Vagina (tissue), 2 donors: Measurements from ENCODE around the gene SDCBP2. TPM values are rescaled to one million over a fixed set of nuclear protein-coding genes. Genes with fewer than 3 reads are reported as not detected.

Source experiments
- DNase-seq, 2 donors: peaks; one replicate each; pipeline ENCODE4 v3.0.0-alpha.2; 2017; ENCODE audit errors: extremely low spot score in 2 of 2
- H3K27ac ChIP-seq: fragments of 200-600 bp; sonication (generic); one replicate; pipeline ENCODE4 v1.5.1; 2019
- H3K27me3 ChIP-seq: fragments of 200-600 bp; sonication (generic); one replicate; pipeline ENCODE4 v1.5.1; 2019
- H3K36me3 ChIP-seq, 2 donors: fragments of 200-600 bp; sonication (generic); one replicate each; pipeline ENCODE4 v1.5.1; 2017 to 2019
- H3K4me1 ChIP-seq: fragments of 200-600 bp; sonication (generic); one replicate; pipeline ENCODE4 v1.5.1; 2019
- H3K4me3 ChIP-seq, 2 donors: fragments of 200-600 bp; sonication (generic); 1 replicate in 1 of 2; 2 replicates in 1 of 2; pipeline ENCODE4 v1.5.1; 2016 to 2019
- H3K9me3 ChIP-seq: fragments of 200-600 bp; sonication (generic); one replicate; pipeline ENCODE4 v1.5.1; 2019
- POLR2A ChIP-seq, 2 donors: fragments of 450-650 bp; IDR thresholded peaks; one replicate each; pipeline ENCODE4 v1.6.1; 2017; ENCODE audit warnings: antibody characterized with exemption in 2 of 2, mild to moderate bottlenecking in 2 of 2, moderate library complexity in 2 of 2
- POLR2AphosphoS5 ChIP-seq, 2 donors: sonication (generic); formaldehyde crosslinking; IDR thresholded peaks; one replicate each; pipeline ENCODE4 v1.9.0; 2017; ENCODE audit warnings: antibody characterized with exemption in 2 of 2, mild to moderate bottlenecking in 2 of 2, low read depth in 1 of 2; ENCODE audit not compliant: insufficient read depth in 1 of 2
- intact Hi-C: fragments of 100-400 bp; cut with DNase I; formaldehyde crosslinking; loops from one replicate; pipeline ENCODE4 v1.15.1; 2023
- total RNA-seq: library from RNA; depleted of rRNA; stranded (reverse); fragments of >200 nt; gene quantifications from one replicate; pipeline ENCODE4 v1.2.3, GENCODE V29; 2016
- TF ChIP-seq, protein P1 (sequence below), 3 experiments: fragments of 450-650 bp in 2 of 3; fragments of 200-600 bp in 1 of 3; sonication (generic) in 1 of 3; IDR thresholded peaks; one replicate each; pipeline ENCODE4 v1.5.1; 2017 to 2019; ENCODE audit warnings: antibody characterized with exemption in 3 of 3, mild to moderate bottlenecking in 2 of 3, moderate library complexity in 2 of 3

Gene SDCBP2
- total RNA-seq, 1 donor from 2014 or later: 43.5 TPM

DNA sequence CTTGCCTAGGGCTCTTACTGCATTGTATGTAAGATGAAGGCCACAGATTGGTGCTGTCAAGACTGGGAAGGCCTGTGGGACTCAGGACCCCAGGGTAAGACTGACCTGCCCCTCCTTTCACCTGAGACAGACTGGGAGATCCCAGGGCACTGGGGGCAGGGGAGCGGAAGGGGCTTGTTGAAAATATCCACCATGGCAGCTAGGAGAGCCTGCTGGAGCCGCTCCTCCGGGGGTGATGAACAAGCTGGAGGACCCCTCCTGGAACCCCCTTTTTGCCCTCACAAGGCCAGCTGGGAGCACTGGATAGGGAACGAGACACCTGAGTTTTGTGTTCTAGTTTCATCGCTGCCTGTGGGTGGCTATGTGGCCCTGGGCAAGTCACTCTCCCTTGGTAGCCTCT, 9.2 kb upstream of the SDCBP2 start:
- Histone ChIP-seq H3K27me3 (no peaks in the 10 kb centered on the region), H3K27ac (no peak overlapping the region), H3K4me3 (no peak overlapping the region), H3K4me1 (peaks cover 20% of the 10 kb centered on the region), H3K9me3 (no peaks in the 10 kb centered on the region), H3K36me3 (no peaks in the 10 kb centered on the region)
- TF ChIP-seq POLR2A (IDR thresholded peaks at IDR 0.05) (no peak), POLR2AphosphoS5 (IDR thresholded peaks at IDR 0.05; ENCODE audit: insufficient read depth in 1 of 2, low read depth in 1 of 2) (no peak)
- TF ChIP-seq, protein P1, sequence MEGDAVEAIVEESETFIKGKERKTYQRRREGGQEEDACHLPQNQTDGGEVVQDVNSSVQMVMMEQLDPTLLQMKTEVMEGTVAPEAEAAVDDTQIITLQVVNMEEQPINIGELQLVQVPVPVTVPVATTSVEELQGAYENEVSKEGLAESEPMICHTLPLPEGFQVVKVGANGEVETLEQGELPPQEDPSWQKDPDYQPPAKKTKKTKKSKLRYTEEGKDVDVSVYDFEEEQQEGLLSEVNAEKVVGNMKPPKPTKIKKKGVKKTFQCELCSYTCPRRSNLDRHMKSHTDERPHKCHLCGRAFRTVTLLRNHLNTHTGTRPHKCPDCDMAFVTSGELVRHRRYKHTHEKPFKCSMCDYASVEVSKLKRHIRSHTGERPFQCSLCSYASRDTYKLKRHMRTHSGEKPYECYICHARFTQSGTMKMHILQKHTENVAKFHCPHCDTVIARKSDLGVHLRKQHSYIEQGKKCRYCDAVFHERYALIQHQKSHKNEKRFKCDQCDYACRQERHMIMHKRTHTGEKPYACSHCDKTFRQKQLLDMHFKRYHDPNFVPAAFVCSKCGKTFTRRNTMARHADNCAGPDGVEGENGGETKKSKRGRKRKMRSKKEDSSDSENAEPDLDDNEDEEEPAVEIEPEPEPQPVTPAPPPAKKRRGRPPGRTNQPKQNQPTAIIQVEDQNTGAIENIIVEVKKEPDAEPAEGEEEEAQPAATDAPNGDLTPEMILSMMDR (IDR thresholded peaks at IDR 0.05): no peak
- no peak for DNase-seq
- intact Hi-C loops: no loop called here

DNA sequence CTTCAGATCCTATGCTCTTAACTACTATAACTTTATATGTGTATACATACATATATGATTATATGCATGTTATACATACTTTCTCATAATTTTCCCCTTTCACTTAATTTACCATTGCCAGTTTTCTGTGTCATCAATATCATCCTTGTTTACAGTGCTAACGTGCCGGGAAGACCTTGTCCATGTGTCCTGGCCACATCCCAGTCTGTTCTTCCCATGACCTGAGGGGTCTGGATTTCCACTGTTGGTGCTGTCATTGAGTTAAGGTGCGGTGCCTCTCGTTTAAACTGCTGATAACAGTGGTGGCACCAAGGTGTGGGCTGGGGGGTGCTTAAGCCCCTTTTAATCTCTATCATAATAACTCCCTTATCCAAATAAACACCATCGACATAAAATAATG, 8.5 kb upstream of the SDCBP2 start:
- H3K4me3 ChIP-seq: no peak overlapping the region
- no peak overlapping the region for H3K27ac ChIP-seq
- peaks cover 20% of the 10 kb centered on the region for H3K4me1 ChIP-seq
- intact Hi-C loops: no loop called here
- no peak for DNase-seq
- no peaks in the 10 kb centered on the region for H3K9me3 ChIP-seq
- H3K27me3 ChIP-seq: no peaks in the 10 kb centered on the region
- no peaks in the 10 kb centered on the region for H3K36me3 ChIP-seq
- TF ChIP-seq POLR2AphosphoS5 (IDR thresholded peaks at IDR 0.05; ENCODE audit: insufficient read depth in 1 of 2, low read depth in 1 of 2): no peak
- no peak for TF ChIP-seq POLR2A (IDR thresholded peaks at IDR 0.05)
- TF ChIP-seq, protein P1 (IDR thresholded peaks at IDR 0.05): no peak

DNA sequence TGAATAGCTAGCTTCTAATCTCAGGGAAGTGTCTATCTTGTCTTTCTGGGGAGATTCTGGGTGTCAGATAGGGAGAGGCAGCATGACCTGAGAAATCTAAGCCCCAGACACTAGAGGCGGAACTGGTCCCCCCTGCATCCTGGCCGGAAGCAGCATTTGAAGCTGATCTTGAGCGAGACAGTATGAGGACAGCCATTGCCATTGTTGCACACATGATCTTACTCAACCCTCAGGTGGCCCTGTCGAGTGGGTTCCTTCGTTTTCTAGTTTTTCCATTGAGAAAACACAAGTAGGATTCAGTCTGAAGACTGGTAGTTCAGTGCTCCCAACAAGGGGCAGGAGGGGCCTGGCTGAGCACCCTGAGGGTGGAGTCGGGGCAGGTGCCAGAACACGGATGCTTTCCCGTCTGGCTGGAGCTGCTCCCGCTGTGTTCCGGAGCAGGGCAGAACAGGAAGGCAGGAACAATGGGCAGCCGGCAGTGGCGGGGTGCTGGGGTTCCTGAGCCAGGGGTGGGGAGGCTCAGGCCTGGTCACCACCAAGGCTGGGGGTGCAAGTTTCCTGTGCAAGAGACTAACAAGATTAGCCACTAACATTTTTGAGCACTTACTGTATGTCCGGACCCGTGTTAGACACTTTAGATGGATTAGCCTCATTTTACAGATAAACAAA, 7.9 kb upstream of the SDCBP2 start:
- intact Hi-C loops: no loop called here
- H3K9me3 ChIP-seq: no peaks in the 10 kb centered on the region
- no peaks in the 10 kb centered on the region for H3K27me3 ChIP-seq
- DNase-seq: peak in 1 of 2 donors; percentile 89
- H3K36me3 ChIP-seq: no peaks in the 10 kb centered on the region
- H3K4me3 ChIP-seq: no peak overlapping the region
- no peak overlapping the region for H3K27ac ChIP-seq
- peaks cover 20% of the 10 kb centered on the region for H3K4me1 ChIP-seq
- TF ChIP-seq, protein P1 (IDR thresholded peaks at IDR 0.05): no peak
- no peak for TF ChIP-seq POLR2A (IDR thresholded peaks at IDR 0.05)
- peak; percentile 56 to 69 for TF ChIP-seq POLR2AphosphoS5 (IDR thresholded peaks at IDR 0.05; ENCODE audit: insufficient read depth in 1 of 2, low read depth in 1 of 2)

DNA sequence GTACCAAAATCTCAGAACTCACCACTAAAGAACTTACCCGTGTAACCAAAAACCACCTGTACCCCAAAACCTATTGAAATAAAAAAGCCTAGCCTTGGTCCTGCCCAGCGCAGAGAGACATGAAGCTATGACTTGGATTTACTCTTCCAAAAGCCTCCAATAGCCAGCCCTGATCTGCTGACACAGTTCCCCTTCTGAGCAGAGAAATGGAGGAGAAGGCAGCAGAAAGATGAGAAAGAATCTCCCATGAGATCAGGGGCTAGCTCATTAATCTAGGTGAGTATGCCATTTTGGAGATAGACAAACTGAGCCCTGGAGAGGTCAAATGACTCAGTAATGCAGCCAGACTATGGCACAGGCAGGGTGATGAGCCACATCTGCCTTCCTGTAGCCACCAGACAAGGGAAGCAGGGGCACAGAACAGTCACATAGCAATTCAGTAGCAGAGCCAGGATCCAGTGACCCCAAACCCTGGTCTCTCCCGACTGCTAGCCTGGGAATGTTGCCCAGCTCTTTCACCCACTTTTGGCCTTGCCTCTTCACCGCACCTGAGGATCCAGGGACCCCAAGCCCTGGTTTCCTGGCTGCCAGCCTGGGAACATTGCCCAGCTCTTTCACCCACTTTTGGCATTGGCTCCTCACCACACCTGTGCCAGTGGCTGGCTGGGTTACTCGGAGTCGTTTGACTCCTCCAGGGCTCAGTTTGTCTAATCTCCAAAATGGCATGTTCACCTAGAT, 7.2 kb upstream of the SDCBP2 start:
- no peaks in the 10 kb centered on the region for H3K36me3 ChIP-seq
- intact Hi-C loops: no loop called here
- no peak for TF ChIP-seq POLR2AphosphoS5 (IDR thresholded peaks at IDR 0.05; ENCODE audit: insufficient read depth in 1 of 2, low read depth in 1 of 2)
- no peak for TF ChIP-seq POLR2A (IDR thresholded peaks at IDR 0.05)
- TF ChIP-seq, protein P1 (IDR thresholded peaks at IDR 0.05): no peak
- peaks cover 21% of the 10 kb centered on the region for H3K4me1 ChIP-seq
- no peaks in the 10 kb centered on the region for H3K9me3 ChIP-seq
- no peak overlapping the region for H3K27ac ChIP-seq
- H3K4me3 ChIP-seq: no peak overlapping the region
- H3K27me3 ChIP-seq: no peaks in the 10 kb centered on the region
- peak; percentile 28 to 82 for DNase-seq

DNA sequence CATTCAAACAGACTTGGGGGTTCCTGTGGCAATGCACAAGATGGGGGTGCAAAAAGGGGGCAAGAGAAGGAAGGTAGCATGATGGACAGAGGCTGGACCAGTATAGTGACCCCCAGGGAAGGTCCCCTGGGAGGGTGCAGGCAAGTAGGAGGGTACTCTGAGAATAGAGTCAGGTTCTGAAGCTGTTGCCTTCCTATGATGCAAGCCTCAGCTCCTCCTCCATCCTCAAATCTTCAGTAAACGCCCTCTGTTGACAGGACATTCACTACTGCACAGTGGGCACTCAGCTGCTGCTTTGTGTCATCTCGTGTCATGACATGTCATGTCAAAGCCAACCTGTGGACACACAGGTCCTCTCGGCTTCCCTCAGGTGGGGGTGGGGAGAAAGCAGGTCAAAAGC, 5.8 kb upstream of the SDCBP2 start:
- peak in 1 of 2 donors; percentile 59 for TF ChIP-seq POLR2AphosphoS5 (IDR thresholded peaks at IDR 0.05; ENCODE audit: insufficient read depth in 1 of 2, low read depth in 1 of 2)
- TF ChIP-seq, protein P1 (IDR thresholded peaks at IDR 0.05): no peak
- no peak for TF ChIP-seq POLR2A (IDR thresholded peaks at IDR 0.05)
- peak; percentile 81 to 84 for DNase-seq
- Histone ChIP-seq H3K4me3 (no peak overlapping the region), H3K4me1 (peaks cover 33% of the 10 kb centered on the region), H3K36me3 (no peaks in the 10 kb centered on the region), H3K27ac (peak overlapping the region; percentile 21), H3K27me3 (no peaks in the 10 kb centered on the region), H3K9me3 (no peaks in the 10 kb centered on the region)
- intact Hi-C loops: no loop called here
